HG03095 (cell line): Measurements from ENCODE around the gene PIP5KL1.

Experiments used
- ATAC-seq: cut with Tn5 transposase; IDR thresholded peaks from one replicate; pipeline ENCODE4 v1.9.1; 2021; ENCODE audit warnings: moderate library complexity; ENCODE audit not compliant: unreplicated experiment

The PIP5KL1 gene

GRCh38 chr9:127968700-127969383, 38.3 kb upstream of the PIP5KL1 start:
- ATAC-seq: no peak

- ATAC-seq: no peak
These were observed 37.5 kb upstream of the PIP5KL1 start for GRCh38 chr9:127968042-127968441.

GRCh38 chr9:127967151-127967809, 36.7 kb upstream of the PIP5KL1 start:
- ATAC-seq: no peak

- ATAC-seq: no peak
These were observed 36.0 kb upstream of the PIP5KL1 start for GRCh38 chr9:127966416-127967150.

GRCh38 chr9:127965953-127966352, 35.4 kb upstream of the PIP5KL1 start:
- ATAC-seq: no peak

DNA sequence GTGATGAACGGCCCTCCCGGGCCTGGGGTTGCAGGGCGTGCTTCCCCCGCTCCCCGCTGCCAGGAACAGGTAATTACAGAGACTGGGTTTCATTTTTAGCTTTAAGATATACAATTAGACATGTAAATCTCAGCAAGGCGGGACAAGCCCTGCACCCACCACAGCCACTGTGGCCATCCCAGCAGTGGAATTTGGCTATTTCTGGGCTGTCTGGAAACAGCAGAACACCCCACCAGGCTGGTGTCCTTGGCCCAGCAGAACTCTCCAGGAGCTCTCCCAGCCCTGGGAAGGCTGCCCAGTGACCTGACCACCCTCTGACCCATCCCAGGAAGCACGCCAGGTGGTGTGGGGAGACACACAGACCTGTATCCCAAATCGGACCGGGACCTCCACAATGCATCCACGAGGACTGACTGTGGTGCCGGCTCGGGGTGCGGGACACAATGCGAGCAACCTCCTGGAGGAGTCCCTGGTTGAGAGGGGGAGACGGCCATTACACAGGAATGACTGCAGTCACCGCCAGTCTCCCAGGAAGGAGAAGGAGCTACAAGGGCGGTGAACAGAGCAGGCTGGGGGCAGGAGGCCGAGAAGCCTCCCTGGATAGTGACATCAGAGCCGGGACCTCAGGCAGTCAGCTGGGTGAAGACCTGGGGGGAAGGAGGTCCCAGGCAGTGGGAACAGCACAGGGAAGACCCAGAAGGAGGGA, 32.9 kb upstream of the PIP5KL1 start:
- no peak for ATAC-seq

GRCh38 chr9:127963041-127963358, 32.4 kb upstream of the PIP5KL1 start:
- ATAC-seq: no peak

DNA sequence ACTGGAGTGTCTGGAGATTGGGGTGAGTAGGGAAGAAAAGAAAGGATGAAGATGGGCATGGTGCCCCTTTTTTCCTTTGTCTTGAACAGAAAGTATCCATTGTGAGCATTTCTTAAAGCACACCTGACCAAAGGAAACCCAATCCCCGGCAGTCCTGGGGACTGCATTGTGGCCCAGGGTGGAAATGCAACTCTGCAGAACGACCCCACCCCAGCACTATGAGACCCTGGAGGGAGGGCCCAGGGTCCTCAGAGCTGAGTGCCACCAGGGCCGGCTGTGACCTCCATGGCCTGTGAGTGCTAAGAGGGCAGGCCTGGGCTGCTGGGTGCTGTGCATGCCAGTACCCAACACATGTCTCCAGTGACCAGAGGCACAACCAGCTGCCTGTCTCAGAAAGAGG, 31.7 kb upstream of the PIP5KL1 start:
- ATAC-seq: no peak

DNA sequence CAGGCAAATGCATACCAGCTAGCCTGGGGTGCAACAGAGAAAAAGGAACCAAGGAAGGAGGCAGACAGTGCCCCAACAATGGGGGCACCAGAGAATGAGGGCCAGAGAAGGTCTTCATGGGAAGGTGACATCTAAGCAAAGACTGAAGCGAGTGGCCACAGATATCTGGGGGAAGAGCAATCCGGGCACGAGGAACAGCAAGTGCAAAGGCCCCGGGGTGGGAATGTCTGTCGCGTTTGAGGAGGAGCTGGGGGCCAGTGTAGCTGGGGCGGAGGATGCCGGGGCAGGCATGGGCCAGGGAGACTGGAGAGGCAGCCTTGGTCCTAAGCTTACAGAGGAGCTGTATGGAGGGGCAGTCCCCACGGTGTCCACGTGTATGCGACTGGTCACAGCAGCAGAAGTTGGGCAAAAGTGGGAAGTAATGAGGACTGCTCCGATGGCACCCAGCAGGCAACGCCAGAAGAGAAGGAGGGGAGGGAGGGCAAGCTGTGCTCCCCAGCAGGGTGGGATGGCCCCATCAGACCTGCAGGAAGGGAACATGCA, 31.1 kb upstream of the PIP5KL1 start:
- no peak for ATAC-seq

- no peak for ATAC-seq
These were observed 30.5 kb upstream of the PIP5KL1 start for GRCh38 chr9:127961155-127961490.

DNA sequence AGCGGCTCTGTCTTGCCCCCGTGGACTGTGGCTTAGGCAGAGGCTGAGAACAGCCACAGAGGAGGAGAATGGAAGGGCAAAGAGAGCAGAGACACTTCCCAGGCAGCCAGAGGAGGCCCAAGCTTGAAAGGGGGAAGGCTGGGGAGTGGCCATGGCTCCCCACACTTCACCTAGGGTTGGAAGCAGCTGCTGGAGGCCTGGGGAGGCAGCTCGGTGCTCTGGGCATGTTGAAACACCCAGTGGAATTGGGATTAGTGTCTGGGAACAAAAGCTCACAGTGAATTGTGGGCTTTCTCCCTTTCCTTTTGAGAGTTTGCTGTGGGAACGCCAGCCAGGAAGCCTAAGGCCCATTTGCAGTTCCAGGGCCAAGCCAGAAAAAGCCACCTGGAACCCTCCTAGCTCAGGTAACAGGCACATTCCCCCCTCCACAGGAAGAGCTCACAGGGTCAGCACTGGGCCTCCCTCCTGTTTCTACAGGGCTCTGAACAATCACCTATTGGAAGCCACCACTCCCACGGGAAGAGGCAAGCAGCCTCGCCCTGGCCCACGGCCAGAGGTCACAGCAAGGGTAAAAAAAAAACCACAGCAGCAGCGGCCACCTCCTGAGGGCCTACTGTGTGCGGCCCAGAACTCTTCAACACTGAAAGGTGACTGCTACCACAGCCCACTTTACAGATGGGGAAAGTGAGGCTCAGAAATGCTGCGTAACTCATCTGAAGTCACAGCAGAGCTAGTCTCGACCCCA, 30.0 kb upstream of the PIP5KL1 start:
- ATAC-seq: no peak

DNA sequence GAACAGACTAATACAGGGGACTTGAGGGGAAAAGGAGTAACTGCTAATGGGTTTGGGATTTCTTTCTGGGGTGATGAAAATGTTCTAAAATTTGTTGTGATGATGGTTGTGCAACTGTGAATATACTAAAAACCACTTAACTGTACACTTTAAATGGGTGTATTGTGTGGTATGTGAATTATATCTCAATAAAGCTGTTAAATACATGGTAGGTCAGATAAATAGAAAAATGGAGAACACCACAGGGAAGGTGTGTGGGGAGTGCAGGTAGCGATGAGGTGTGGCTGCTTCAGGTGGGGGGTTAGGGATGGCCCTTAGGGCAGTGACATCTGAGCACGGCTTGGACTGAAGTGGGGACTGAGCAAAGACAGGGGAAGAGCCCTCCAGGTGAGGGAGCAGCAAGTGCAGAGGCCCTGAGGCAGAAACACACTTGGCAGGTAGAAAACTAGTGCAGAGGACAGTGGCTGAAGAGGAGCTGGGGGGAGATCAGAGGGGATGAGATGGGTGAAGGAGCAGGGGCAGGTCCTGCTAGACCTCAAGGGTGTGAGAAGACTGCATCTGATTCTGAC, 29.3 kb upstream of the PIP5KL1 start:
- ATAC-seq: no peak

DNA sequence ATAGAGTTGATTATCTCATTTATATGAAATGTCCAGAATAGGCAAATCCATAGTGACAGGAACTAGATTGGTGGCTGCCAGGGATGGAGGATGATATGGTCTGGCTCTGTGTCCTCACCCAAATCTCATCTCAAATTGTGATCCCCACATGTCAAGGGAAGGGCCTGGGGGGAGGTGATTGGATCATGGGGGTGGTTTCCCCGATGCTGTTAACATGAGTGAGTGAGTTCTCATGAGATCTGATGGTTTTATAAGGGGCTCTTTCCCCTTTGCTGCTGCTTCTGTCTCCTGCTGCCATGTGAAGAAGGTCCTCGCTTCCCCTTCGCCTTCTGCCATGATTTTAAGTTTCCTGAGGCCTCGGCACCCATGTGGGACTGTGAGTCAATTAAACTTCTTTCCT, 28.8 kb upstream of the PIP5KL1 start:
- ATAC-seq: no peak

- ATAC-seq: no peak
These were observed 28.2 kb upstream of the PIP5KL1 start for GRCh38 chr9:127958728-127959127.

DNA sequence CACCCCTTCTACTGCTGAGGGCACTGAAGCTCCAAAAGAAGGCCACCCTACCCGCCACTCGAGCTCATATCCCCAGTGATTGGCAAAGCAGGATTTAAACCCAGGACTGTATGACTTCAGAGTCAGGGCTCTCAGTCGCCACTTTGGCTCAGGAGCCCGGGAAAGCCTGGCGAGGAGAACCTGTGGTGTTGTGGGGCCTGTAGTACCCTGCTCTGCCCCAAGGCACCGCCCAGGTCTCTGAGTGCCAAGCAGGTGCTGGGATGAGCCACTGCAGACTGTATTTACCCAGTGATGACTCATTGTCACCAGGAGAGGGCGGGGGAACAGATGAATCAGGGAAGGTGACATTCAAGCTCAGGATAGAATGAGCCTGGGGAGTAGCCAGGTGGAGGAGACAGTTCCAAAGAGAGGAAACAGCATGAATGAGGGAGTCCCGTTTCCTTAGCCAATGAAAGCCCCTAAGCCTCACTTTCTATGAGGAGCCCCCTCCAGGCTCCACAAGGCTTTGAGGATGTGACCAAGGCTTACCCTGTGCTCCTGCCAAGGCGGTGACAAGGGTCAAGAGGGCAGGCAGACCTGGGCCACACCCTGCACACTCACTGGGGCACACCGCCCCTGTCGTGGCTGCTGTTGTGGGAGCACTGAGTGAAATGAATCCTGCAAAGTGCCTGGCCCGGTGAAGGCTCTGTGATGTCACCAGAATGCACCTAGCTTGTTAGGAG, 24.9 kb upstream of the PIP5KL1 start:
- peak; percentile 61 for ATAC-seq

GRCh38 chr9:127954831-127955293, 24.3 kb upstream of the PIP5KL1 start:
- no peak for ATAC-seq

DNA sequence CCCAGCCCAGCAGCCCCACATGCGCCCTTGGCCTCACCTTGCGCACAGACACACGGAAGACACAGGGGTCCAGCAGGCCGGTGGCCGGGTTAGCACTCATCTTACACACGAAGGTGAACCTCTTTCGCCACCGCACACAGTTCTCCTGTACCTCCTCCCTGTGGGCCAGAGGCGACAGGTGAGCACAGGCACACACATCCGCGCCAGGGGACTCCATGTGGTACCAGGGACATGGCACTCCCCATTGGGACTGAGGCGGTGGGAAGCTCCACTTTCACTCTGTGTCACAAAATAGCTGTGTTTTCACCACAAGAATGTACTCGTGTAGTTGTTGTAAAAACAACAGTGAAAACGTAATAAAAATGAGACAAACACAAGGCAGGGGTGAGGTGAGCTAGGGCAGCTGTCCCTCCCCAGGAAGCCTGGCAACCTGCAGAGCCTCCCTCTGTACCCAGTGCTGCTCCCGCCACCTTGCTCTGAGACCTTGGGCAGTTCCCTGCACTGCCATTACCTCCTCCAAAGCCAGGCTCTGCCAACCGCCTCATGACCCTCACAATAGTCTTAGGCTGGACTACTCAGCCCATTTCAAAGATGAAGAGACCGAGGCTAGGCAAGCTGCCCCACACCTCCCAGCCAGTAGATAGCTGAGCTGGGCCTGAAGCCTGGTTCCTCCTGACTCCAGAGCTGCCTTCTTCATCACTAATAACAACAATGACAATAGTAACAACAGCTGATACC, 23.4 kb upstream of the PIP5KL1 start:
- no peak for ATAC-seq

- ATAC-seq: no peak
These were observed 22.6 kb upstream of the PIP5KL1 start for GRCh38 chr9:127953154-127953553.
